ENCODE measurements around the gene RNF144A. TPM values are rescaled to one million over a fixed set of nuclear protein-coding genes. Genes with fewer than 3 reads are reported as not detected.
A peak's percentile ranks its signal among the peaks of the same experiment; 100 is the strongest.

RNF144A gene
- 10 to 100 TPM; 42.5 to 86.6 (median 67.1) TPM for total RNA-seq
- polyA plus RNA-seq, result 10 to 100 TPM in 1 of 3 donors, 1 to 10 TPM in 2; 3.8 to 12.5 (median 5.2) TPM
- long read RNA-seq, donor 1, full-length matches to known transcripts, result 6 of 6 reads
- long read RNA-seq, donor 1, partial matches to known transcripts, result 0 of 6 reads
- long read RNA-seq, donor 1, other reads (novel, unspliced or antisense), result 0 of 6 reads
- long read RNA-seq, donor 2, full-length matches to known transcripts, result 4 of 13 reads
- long read RNA-seq, donor 2, partial matches to known transcripts, result 9 of 13 reads
- long read RNA-seq, donor 2, other reads (novel, unspliced or antisense), result 0 of 13 reads

- Histone ChIP-seq H3K4me1 (peaks cover 23 to 91% (median 62%) of the 10 kb centered on the region in 6 donors), H3K9me3 (no peaks in the 10 kb centered on the region), H3K27me3 (replicated peaks in 1 of 7) (peaks cover 0 to 8% (median 0%) of the 10 kb centered on the region in 7 donors), H3K27ac (peak within 1 kb of the TSS; percentile 63 to 94 (median 87)), H3K4me3 (peak within 1 kb of the TSS; percentile 61 to 77 (median 69)), H3K36me3 (peaks cover 0 to 24% (median 0%) of the 10 kb centered on the region in 6 donors)
- intact Hi-C loops (cut with DNase I; ENCODE audit: low total_unique reads), result no loop called here
- 0 to 20% (median 5%) methylated on average over 4 to 90 of the region's 90 CpGs for WGBS, 5 donors
- TF ChIP-seq POLR2AphosphoS5 (IDR thresholded peaks at IDR 0.05), result peak in 2 of 3 donors; percentile 54 to 73
- TF ChIP-seq CTCF (IDR thresholded peaks at IDR 0.05 in 8 of 11, conservative IDR thresholded peaks at IDR 0.05 in 3 of 11), result peak in 10 of 11 experiments; percentile 10 to 79 (median 58)
- peak in 1 of 3 donors; percentile 22 for TF ChIP-seq POLR2A (IDR thresholded peaks at IDR 0.05)
- peak; percentile 94 for DNase-seq
Observed at GRCh38 chr2:6917071-6917760, at the start of gene RNF144A. RNF144A (plus strand) TSS chr2:6917412; CDS start chr2:6996927, 79,515 bp downstream.

GRCh38 chr2:6872394-6872793, 44.8 kb upstream of the RNF144A start:
- peaks cover 0 to 32% (median 16%) of the 10 kb centered on the region in 6 donors for H3K4me1 ChIP-seq
- H3K9me3 ChIP-seq, result peaks cover 0 to 8% (median 0%) of the 10 kb centered on the region in 8 donors
- H3K27me3 ChIP-seq (replicated peaks in 1 of 7), result no peaks in the 10 kb centered on the region
- TF ChIP-seq POLR2A (IDR thresholded peaks at IDR 0.05) (no peak), CTCF (IDR thresholded peaks at IDR 0.05 in 8 of 11, conservative IDR thresholded peaks at IDR 0.05 in 3 of 11) (no peak), POLR2AphosphoS5 (IDR thresholded peaks at IDR 0.05) (no peak)
- 57 to 70% (median 60%) methylated on average over 2 of the region's 2 CpGs for WGBS, 5 donors
- H3K4me3 ChIP-seq, result no peak overlapping the region
- no peak for DNase-seq
- intact Hi-C loops (cut with DNase I; ENCODE audit: low total_unique reads), result no loop called here
- no peak overlapping the region for H3K27ac ChIP-seq
- H3K36me3 ChIP-seq, result no peaks in the 10 kb centered on the region

- Histone ChIP-seq H3K9me3 (peaks cover 0 to 8% (median 0%) of the 10 kb centered on the region in 8 donors), H3K4me3 (no peak overlapping the region), H3K4me1 (peaks cover 9 to 45% (median 28%) of the 10 kb centered on the region in 6 donors), H3K36me3 (no peaks in the 10 kb centered on the region), H3K27me3 (replicated peaks in 1 of 7) (no peaks in the 10 kb centered on the region), H3K27ac (no peak overlapping the region)
- 93 to 100% (median 97%) methylated on average over 3 of the region's 3 CpGs for WGBS, 5 donors
- no peak for DNase-seq
- intact Hi-C loops (cut with DNase I; ENCODE audit: low total_unique reads), result no loop called here
- TF ChIP-seq POLR2AphosphoS5 (IDR thresholded peaks at IDR 0.05), result no peak
Observed at GRCh38 chr2:6874032-6874431, 43.2 kb upstream of the RNF144A start.

- TF ChIP-seq POLR2AphosphoS5 (IDR thresholded peaks at IDR 0.05) (no peak), CTCF (IDR thresholded peaks at IDR 0.05 in 8 of 11, conservative IDR thresholded peaks at IDR 0.05 in 3 of 11) (no peak), POLR2A (IDR thresholded peaks at IDR 0.05) (no peak)
- 43 to 59% (median 51%) methylated on average over 1 of the region's 1 CpG for WGBS, 5 donors
- no peak overlapping the region for H3K27ac ChIP-seq
Observed at GRCh38 chr2:6876309-6876708, 40.9 kb upstream of the RNF144A start.

More at GRCh38 chr2:6876309-6876708, 40.9 kb upstream of the RNF144A start:
- Histone ChIP-seq H3K27me3 (replicated peaks in 1 of 7) (no peaks in the 10 kb centered on the region), H3K36me3 (no peaks in the 10 kb centered on the region), H3K9me3 (peaks cover 0 to 8% (median 0%) of the 10 kb centered on the region in 8 donors), H3K4me3 (no peak overlapping the region), H3K4me1 (peaks cover 17 to 68% (median 46%) of the 10 kb centered on the region in 6 donors)
- DNase-seq, result no peak
- intact Hi-C loops (cut with DNase I; ENCODE audit: low total_unique reads), result no loop called here
